ENCODE measurements around the gene NMD3. TPM values are rescaled to one million over a fixed set of nuclear protein-coding genes. Genes with fewer than 3 reads are reported as not detected.

The NMD3 gene
- total RNA-seq, 1 donor from 2014 or later, result 87.3 TPM

DNA sequence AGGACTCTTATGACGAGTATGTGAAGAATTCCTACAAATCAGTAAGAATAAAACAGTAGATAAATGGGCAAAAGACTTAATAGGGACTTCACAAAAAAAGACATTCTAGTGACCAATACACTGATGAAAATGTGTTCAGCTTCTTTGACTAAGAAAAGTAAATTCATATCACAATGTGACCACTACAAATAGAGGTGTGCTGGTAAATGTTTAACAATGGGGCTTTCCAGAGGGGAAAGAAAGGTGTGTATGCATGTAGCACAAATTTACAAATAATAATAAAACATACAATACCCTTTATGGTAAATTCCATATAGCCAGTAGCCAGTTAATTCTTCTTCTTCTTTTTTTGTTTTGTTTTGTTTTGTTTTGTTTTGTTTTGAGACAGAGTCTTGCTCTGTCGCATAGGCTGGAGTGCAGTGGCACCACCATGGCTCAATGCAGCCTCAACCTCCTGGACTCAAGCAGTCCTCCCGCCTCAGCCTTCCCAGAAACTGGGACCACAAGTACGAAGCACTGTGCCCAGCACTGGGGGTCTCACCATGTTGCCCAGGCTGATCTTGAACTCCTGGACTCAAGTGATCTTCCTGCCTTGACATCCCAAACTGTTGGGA is 17.5 kb upstream of the NMD3 start:
- TF ChIP-seq, protein P1, sequence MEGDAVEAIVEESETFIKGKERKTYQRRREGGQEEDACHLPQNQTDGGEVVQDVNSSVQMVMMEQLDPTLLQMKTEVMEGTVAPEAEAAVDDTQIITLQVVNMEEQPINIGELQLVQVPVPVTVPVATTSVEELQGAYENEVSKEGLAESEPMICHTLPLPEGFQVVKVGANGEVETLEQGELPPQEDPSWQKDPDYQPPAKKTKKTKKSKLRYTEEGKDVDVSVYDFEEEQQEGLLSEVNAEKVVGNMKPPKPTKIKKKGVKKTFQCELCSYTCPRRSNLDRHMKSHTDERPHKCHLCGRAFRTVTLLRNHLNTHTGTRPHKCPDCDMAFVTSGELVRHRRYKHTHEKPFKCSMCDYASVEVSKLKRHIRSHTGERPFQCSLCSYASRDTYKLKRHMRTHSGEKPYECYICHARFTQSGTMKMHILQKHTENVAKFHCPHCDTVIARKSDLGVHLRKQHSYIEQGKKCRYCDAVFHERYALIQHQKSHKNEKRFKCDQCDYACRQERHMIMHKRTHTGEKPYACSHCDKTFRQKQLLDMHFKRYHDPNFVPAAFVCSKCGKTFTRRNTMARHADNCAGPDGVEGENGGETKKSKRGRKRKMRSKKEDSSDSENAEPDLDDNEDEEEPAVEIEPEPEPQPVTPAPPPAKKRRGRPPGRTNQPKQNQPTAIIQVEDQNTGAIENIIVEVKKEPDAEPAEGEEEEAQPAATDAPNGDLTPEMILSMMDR (IDR thresholded peaks at IDR 0.05; ENCODE audit: insufficient read depth, low read depth, low read length), result no peak
- no peak overlapping the region for H3K27ac ChIP-seq (ENCODE audit: low read depth, low read length)
- H3K27ac Mint-ChIP-seq (ENCODE audit: unreplicated experiment), result no peak overlapping the region
- H4K20me1 ChIP-seq (ENCODE audit: insufficient read depth, low read length), result no peaks in the 10 kb centered on the region
- H3K4me3 Mint-ChIP-seq (ENCODE audit: unreplicated experiment), result no peak overlapping the region
- H3K4me1 ChIP-seq (ENCODE audit: insufficient read depth, low read length), result no peaks in the 10 kb centered on the region
- H3K9ac ChIP-seq (ENCODE audit: low read length), result no peak overlapping the region
- no peak overlapping the region for H2AFZ ChIP-seq (ENCODE audit: low read depth, low read length)
- no peaks in the 10 kb centered on the region for H3K79me2 ChIP-seq (ENCODE audit: insufficient read depth, low read length)
- H3K4me2 ChIP-seq (ENCODE audit: low read length), result no peak overlapping the region
- no peaks in the 10 kb centered on the region for H3K27me3 Mint-ChIP-seq (ENCODE audit: low read depth, unreplicated experiment)
- no peaks in the 10 kb centered on the region for H3K9me3 Mint-ChIP-seq (ENCODE audit: unreplicated experiment)
- H3K36me3 Mint-ChIP-seq (ENCODE audit: low read depth, unreplicated experiment), result no peaks in the 10 kb centered on the region
- FAIRE-seq (no peak), DNase-seq (ENCODE audit: low read depth) (no peak)
- H3K4me1 Mint-ChIP-seq (ENCODE audit: low read depth, unreplicated experiment), result no peaks in the 10 kb centered on the region
- H3K9me3 ChIP-seq (ENCODE audit: insufficient read depth, low read depth, low read length), result no peaks in the 10 kb centered on the region
- no peak overlapping the region for H3K4me3 ChIP-seq (ENCODE audit: insufficient read depth, low read depth, low read length)
- H3K27me3 ChIP-seq (ENCODE audit: insufficient read depth, low read length), result no peaks in the 10 kb centered on the region
- no peaks in the 10 kb centered on the region for H3K36me3 ChIP-seq (ENCODE audit: insufficient read depth, low read length)

DNA sequence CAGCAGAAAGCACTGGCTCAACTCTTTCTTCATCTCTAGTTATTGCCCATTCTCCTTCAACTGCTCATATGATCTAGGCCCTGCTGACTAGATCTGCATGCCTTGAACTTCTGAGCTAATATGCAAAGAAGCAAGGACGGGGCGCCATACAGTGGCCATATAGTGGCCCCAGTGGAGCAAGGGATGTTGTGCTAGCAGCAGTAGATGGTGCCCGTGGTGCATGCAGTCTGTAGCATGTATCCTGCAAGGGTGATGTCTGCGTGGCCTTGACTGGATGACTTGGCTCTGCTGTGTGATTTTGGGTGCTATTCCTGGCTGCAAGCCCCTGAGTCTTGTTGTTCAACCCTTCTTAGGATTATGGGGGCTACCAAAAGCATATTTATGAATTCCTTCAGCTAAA is 12.2 kb upstream of the NMD3 start:
- H3K27me3 ChIP-seq (ENCODE audit: insufficient read depth, low read length), result no peaks in the 10 kb centered on the region
- Mint-ChIP-seq H3K36me3 (ENCODE audit: low read depth, unreplicated experiment) (no peaks in the 10 kb centered on the region), H3K9me3 (ENCODE audit: unreplicated experiment) (no peaks in the 10 kb centered on the region), H3K4me1 (ENCODE audit: low read depth, unreplicated experiment) (no peaks in the 10 kb centered on the region), H3K27ac (ENCODE audit: unreplicated experiment) (no peak overlapping the region), H3K27me3 (ENCODE audit: low read depth, unreplicated experiment) (no peaks in the 10 kb centered on the region), H3K4me3 (ENCODE audit: unreplicated experiment) (no peak overlapping the region)
- no peak overlapping the region for H3K27ac ChIP-seq (ENCODE audit: low read depth, low read length)
- DNase-seq (ENCODE audit: low read depth) (no peak), FAIRE-seq (no peak)
- no peaks in the 10 kb centered on the region for H4K20me1 ChIP-seq (ENCODE audit: insufficient read depth, low read length)
- H3K9me3 ChIP-seq (ENCODE audit: insufficient read depth, low read depth, low read length), result no peaks in the 10 kb centered on the region
- H2AFZ ChIP-seq (ENCODE audit: low read depth, low read length), result no peak overlapping the region
- H3K4me3 ChIP-seq (ENCODE audit: insufficient read depth, low read depth, low read length), result no peak overlapping the region
- H3K4me2 ChIP-seq (ENCODE audit: low read length), result no peak overlapping the region
- no peaks in the 10 kb centered on the region for H3K4me1 ChIP-seq (ENCODE audit: insufficient read depth, low read length)
- no peaks in the 10 kb centered on the region for H3K79me2 ChIP-seq (ENCODE audit: insufficient read depth, low read length)
- no peak overlapping the region for H3K9ac ChIP-seq (ENCODE audit: low read length)
- TF ChIP-seq EZH2 (IDR thresholded peaks at IDR 0.05; ENCODE audit: insufficient read depth, low read length), result no peak
- TF ChIP-seq, protein P1 (IDR thresholded peaks at IDR 0.05; ENCODE audit: insufficient read depth, low read depth, low read length), result no peak
- H3K36me3 ChIP-seq (ENCODE audit: insufficient read depth, low read length), result no peaks in the 10 kb centered on the region

- H3K4me1 ChIP-seq (ENCODE audit: insufficient read depth, low read length), result no peaks in the 10 kb centered on the region
- Mint-ChIP-seq H3K9me3 (ENCODE audit: unreplicated experiment) (no peaks in the 10 kb centered on the region), H3K27ac (ENCODE audit: unreplicated experiment) (no peak overlapping the region), H3K27me3 (ENCODE audit: low read depth, unreplicated experiment) (no peaks in the 10 kb centered on the region), H3K4me1 (ENCODE audit: low read depth, unreplicated experiment) (peaks cover under 1% of the 10 kb centered on the region), H3K4me3 (ENCODE audit: unreplicated experiment) (no peak overlapping the region), H3K36me3 (ENCODE audit: low read depth, unreplicated experiment) (no peaks in the 10 kb centered on the region)
- no peaks in the 10 kb centered on the region for H3K27me3 ChIP-seq (ENCODE audit: insufficient read depth, low read length)
- no peak for FAIRE-seq
- H3K9ac ChIP-seq (ENCODE audit: low read length), result no peak overlapping the region
- no peak overlapping the region for H3K4me2 ChIP-seq (ENCODE audit: low read length)
- H3K9me3 ChIP-seq (ENCODE audit: insufficient read depth, low read depth, low read length), result no peaks in the 10 kb centered on the region
- no peaks in the 10 kb centered on the region for H4K20me1 ChIP-seq (ENCODE audit: insufficient read depth, low read length)
- H3K27ac ChIP-seq (ENCODE audit: low read depth, low read length), result no peak overlapping the region
- H3K4me3 ChIP-seq (ENCODE audit: insufficient read depth, low read depth, low read length), result no peak overlapping the region
- TF ChIP-seq, protein P1 (IDR thresholded peaks at IDR 0.05; ENCODE audit: insufficient read depth, low read depth, low read length), result no peak
- no peak for TF ChIP-seq EZH2 (IDR thresholded peaks at IDR 0.05; ENCODE audit: insufficient read depth, low read length)
- H3K36me3 ChIP-seq (ENCODE audit: insufficient read depth, low read length), result no peaks in the 10 kb centered on the region
- no peaks in the 10 kb centered on the region for H3K79me2 ChIP-seq (ENCODE audit: insufficient read depth, low read length)
- no peak for DNase-seq (ENCODE audit: low read depth)
- H2AFZ ChIP-seq (ENCODE audit: low read depth, low read length), result no peak overlapping the region
Observed at GRCh38 chr3:161212171-161212771, 8.8 kb upstream of the NMD3 start.
